ENCODE measurements around the gene UBE4B.

The UBE4B gene

GRCh38 chr1:10080523-10080922, 47.8 kb downstream of the UBE4B start:
- H3K36me3 ChIP-seq (replicated peaks) = no peaks in the 10 kb centered on the region
- in situ Hi-C loops (cut with HindIII; ENCODE audit: low pct_ligation_motif_present, low sequenced_read_pairs) = no loop called here
- no peak for TF ChIP-seq CTCF (IDR thresholded peaks at IDR 0.05; ENCODE audit: low read depth, low read length, missing control alignments)

GRCh38 chr1:10082785-10083479, 50.2 kb downstream of the UBE4B start:
- no peak overlapping the region for H3K27ac ChIP-seq
- in situ Hi-C loops (cut with HindIII; ENCODE audit: low pct_ligation_motif_present, low sequenced_read_pairs) = no loop called here

More at GRCh38 chr1:10080523-10080922, 47.8 kb downstream of the UBE4B start:
- DNase-seq = no peak
- H3K27ac ChIP-seq = no peak overlapping the region
- no peaks in the 10 kb centered on the region for H3K27me3 ChIP-seq (replicated peaks)
- H3K4me3 ChIP-seq (ENCODE audit: low read depth, low read length) = no peak overlapping the region

DNA sequence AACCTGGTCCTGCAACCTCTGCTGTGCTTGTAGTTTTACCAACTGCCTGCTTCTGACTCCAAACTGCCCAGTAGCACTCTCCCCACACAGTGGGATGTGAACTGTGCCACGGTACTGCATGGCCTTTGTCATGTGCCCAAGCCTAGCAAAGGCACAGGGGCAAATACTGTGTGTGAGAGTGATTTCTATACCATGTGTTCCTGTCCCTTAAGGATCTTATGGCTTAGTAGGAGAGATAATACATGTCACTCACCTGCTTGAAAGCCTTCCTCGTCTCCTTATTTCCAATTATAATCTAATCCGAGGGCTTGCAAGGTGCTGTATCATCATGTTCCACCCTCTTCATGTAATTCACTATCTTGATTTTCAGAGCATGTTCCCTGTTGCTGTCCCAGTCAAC, 51.3 kb downstream of the UBE4B start:
- DNase-seq = no peak
- no peaks in the 10 kb centered on the region for H3K36me3 ChIP-seq (replicated peaks)
- H3K27me3 ChIP-seq (replicated peaks) = no peaks in the 10 kb centered on the region
- H3K27ac ChIP-seq = no peak overlapping the region
- TF ChIP-seq CTCF (IDR thresholded peaks at IDR 0.05; ENCODE audit: low read depth, low read length, missing control alignments) = no peak
- in situ Hi-C loops (cut with HindIII; ENCODE audit: low pct_ligation_motif_present, low sequenced_read_pairs) = no loop called here
- H3K4me3 ChIP-seq (ENCODE audit: low read depth, low read length) = no peak overlapping the region

More at GRCh38 chr1:10082785-10083479, 50.2 kb downstream of the UBE4B start:
- DNase-seq = peak; percentile 36
- Histone ChIP-seq H3K4me3 (ENCODE audit: low read depth, low read length) (no peak overlapping the region), H3K27me3 (replicated peaks) (no peaks in the 10 kb centered on the region), H3K36me3 (replicated peaks) (no peaks in the 10 kb centered on the region)
- no peak for TF ChIP-seq CTCF (IDR thresholded peaks at IDR 0.05; ENCODE audit: low read depth, low read length, missing control alignments)

- H3K4me3 ChIP-seq (ENCODE audit: low read depth, low read length) = no peak overlapping the region
- H3K36me3 ChIP-seq (replicated peaks) = no peaks in the 10 kb centered on the region
- in situ Hi-C loops (cut with HindIII; ENCODE audit: low pct_ligation_motif_present, low sequenced_read_pairs) = no loop called here
- H3K27ac ChIP-seq = no peak overlapping the region
- no peak for DNase-seq
- no peak for TF ChIP-seq CTCF (IDR thresholded peaks at IDR 0.05; ENCODE audit: low read depth, low read length, missing control alignments)
- no peaks in the 10 kb centered on the region for H3K27me3 ChIP-seq (replicated peaks)
Observed at GRCh38 chr1:10085076-10085475, 52.3 kb downstream of the UBE4B start.

DNA sequence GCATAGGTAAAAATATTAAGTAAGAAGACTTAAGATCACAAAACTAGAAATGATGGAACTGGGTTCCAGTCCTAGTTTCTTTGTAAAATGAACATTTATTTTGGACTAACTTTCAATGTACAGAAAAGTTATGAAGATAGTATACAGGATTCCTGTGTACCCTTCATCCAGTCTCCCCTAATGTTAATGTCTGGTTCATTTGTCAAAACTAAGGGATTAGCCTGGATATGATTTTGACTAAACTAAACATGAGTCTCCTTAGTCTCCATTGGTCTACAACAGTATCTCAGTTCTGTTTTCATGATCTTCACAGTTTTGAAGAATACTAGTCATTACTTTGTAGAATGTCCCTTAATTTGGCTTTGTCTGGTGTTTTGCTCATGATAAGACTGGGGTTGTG, 54.5 kb downstream of the UBE4B start:
- Histone ChIP-seq H3K27ac (no peak overlapping the region), H3K4me3 (ENCODE audit: low read depth, low read length) (no peak overlapping the region), H3K36me3 (replicated peaks) (no peaks in the 10 kb centered on the region), H3K27me3 (replicated peaks) (no peaks in the 10 kb centered on the region)
- no peak for DNase-seq
- TF ChIP-seq CTCF (IDR thresholded peaks at IDR 0.05; ENCODE audit: low read depth, low read length, missing control alignments) = no peak
- in situ Hi-C loops (cut with HindIII; ENCODE audit: low pct_ligation_motif_present, low sequenced_read_pairs) = no loop called here

DNA sequence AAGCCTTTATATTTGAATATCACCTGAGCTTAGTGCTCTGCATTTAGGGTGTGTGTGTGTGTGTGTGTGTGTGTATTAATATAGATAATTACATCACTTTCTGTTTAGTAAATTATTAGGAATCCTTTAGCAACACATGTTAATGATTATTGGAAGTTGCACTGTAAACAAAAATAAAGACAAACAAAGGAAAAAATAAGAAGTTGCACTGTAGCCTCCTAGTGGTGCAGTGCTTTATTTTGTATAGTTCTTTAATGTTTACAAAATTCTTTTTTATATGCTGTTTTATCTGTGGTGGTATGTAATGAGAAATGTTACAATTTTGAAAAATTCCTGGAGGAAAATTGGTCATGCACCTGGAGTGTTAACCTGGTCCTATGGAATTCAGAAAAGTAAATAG, 69.2 kb downstream of the UBE4B start:
- H3K4me3 ChIP-seq (ENCODE audit: low read depth, low read length) = no peak overlapping the region
- no peak for TF ChIP-seq CTCF (IDR thresholded peaks at IDR 0.05; ENCODE audit: low read depth, low read length, missing control alignments)
- H3K27ac ChIP-seq = no peak overlapping the region
- no peak for DNase-seq
- H3K27me3 ChIP-seq (replicated peaks) = no peaks in the 10 kb centered on the region
- peaks cover 20% of the 10 kb centered on the region for H3K36me3 ChIP-seq (replicated peaks)
- in situ Hi-C loops (cut with HindIII; ENCODE audit: low pct_ligation_motif_present, low sequenced_read_pairs) = no loop called here
